Raji (cell line): ENCODE results near the gene STK32B.

ENCODE experiments used
- POLR2A ChIP-seq: IDR thresholded peaks from 2 replicates; pipeline ENCODE4 v1.6.1; 2011; ENCODE audit warnings: low read depth, low read length, control low read depth; ENCODE audit not compliant: insufficient read depth

Gene STK32B

DNA sequence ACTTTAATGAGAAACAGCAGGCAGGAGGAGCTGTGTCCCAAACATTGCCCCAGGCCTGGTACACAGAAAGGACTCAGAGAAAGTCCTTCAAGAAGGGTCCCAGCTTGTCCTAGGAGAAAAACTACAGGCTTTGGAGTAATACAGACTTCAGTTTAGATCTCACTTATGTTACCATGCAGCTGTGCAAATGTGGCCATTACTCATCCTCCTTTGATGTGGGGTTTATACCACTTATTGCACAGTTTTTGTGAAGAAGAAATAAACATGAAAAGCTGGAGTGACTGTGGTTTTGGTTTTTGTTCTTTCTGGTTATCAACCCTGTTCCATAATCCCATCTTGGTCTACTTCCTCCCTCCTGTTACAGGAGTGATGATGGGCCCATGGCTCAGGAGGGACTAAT lies 23.9 kb upstream of the STK32B start:
- TF ChIP-seq POLR2A, result no peak

DNA sequence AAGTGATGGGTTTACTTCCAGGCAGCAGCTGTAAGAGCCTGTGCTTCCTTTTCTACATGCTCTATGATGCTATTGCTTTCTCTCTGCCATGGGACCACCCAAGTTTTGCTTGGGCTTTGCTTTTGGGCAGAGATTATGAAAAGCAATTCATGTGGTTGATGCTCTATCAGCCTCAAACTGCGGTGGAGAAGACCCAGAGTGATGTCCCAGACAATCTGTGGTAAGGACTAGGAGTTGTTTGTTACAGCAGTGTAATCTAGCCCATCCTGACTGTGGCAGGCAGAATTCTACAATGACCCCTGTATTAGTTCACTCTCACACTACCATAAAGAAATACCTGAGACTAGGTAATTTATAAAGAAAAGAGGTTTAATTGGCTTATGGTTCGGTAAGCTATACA lies 22.8 kb upstream of the STK32B start:
- TF ChIP-seq POLR2A, result no peak

DNA sequence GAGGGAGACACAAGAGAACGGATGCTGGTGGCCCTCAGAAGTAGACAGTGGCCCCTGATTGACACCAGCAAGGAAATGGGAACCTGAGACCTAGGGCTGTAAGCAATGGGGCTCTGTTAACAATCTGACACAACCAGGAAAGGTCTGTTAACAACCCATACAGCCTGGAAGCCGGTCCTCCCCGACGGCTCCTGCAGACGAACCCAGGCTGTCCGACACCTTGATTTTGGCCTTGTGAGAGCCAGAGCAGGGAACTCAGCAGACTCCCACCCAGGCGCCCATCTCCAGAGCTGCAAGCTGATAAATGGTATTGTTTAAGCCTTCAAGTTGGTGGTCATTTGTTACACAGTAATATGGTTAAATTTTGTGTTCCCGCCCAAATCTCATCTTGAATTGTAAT lies 21.8 kb upstream of the STK32B start:
- no peak for TF ChIP-seq POLR2A

GRCh38 chr4:5030221-5030620 lies 21.1 kb upstream of the STK32B start:
- no peak for TF ChIP-seq POLR2A

- no peak for TF ChIP-seq POLR2A
Measured at GRCh38 chr4:5030927-5031326, 20.4 kb upstream of the STK32B start.

DNA sequence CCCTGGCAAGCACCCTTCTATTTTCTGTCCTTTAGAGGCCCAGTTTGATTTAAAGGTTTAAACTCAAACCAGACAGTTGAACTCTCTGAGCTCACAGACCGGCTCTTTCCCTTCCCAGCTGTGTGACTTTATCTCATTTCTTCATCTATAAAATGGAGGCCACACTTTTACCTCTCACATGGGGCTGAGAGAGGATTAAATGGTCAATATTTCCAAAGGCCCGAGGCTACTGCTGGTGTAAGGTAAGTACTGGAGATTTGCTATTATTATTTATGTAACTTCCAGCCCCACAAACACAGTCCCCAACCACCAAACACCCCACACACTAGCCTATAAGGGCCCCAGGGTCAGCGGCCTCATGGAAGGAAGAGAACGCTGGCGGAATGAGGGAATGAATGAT lies 18.5 kb upstream of the STK32B start:
- no peak for TF ChIP-seq POLR2A

GRCh38 chr4:5033281-5033841 lies 17.9 kb upstream of the STK32B start:
- no peak for TF ChIP-seq POLR2A

DNA sequence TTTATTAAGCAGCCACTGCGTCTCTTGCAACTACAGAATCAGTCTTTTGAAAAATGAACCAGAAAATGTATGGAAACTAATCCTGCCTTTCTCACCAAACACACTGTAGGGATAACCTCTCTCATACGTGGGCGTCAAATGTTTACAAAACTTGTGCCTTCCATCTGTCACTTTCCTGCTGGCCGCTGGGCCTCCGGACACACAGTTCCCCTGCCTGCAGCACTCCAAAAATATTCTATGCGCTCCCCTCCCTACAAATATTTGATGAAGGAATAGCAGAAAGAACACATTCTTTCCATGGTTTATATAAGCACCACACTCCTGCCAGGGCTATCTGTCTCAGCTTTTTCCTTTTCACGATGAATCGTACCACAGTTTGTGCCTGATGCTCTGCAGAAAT lies 17.1 kb upstream of the STK32B start:
- no peak for TF ChIP-seq POLR2A

GRCh38 chr4:5036239-5036638 lies 15.0 kb upstream of the STK32B start:
- 0 out of 2 replicates have a peak, but pooled peaks have one; percentile 15 for TF ChIP-seq POLR2A

DNA sequence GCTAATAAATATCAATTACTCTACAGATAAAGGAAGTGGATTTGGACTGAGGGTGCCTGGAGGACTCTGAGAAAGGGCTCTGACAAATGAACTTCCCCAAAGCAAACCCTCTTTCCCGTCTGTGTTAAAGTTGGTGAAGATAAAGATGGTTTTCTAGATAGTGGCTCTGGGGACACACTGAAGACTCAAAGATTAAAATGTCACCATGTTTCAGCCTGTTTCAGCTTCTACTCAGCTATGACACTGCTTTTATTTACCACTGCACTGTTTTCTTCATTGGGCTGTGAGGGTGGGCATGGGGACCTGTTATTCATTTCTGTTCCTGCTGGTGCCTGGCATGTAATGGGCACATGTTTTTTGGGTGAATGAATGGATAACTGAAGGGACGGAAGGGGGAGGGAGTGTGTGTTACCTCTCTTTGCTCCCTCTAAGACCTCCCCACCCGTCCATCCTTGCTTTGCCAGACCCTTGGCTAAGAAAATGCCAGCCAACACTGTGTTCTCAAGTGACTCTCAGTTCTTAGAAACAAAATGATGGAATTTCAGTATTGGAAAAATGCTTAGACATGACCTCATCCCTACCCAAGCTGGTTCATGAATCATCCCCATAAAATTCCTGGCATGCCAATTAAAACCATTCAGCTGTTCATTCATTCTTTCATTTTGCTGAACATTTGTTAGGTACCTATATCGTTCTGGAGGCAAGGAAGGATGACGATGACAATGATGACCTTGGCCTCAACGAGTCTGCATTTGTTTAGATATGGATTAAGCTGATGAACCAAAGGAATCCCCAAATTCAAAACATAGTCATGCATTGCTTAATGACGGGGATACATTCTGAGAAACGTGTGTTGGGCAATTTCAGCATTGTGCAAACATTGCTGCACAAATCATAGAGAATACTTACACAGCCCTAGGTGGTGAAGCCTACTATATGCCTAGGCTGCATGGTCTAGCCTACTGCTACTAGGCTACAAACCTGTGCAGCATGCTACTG lies 13.4 kb upstream of the STK32B start:
- TF ChIP-seq POLR2A, result no peak

DNA sequence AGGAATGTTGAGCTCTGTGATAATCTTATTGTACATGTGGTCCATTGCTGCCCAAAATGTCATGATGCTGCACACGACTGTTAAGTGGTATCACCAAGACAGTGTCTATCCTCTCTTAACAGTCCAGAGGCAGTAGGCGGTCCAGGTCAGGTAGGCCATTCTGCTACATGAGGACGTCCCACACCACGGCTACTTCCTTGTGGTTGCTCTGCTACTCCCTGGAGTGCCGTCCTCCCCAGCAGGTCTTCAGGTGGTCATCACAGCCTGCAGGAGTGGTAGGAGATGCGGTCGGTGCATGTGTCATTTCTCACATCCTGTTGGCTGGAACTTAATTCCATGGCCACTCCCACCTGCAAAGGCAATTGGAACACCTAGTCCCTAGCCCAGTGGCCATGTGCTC lies 11.5 kb upstream of the STK32B start:
- TF ChIP-seq POLR2A, result no peak

- TF ChIP-seq POLR2A, result no peak
Measured at GRCh38 chr4:5040856-5041620, 10.2 kb upstream of the STK32B start.

- no peak for TF ChIP-seq POLR2A
Measured at GRCh38 chr4:5041699-5042098, 9.6 kb upstream of the STK32B start.

- no peak for TF ChIP-seq POLR2A
Measured at GRCh38 chr4:5043579-5043978, 7.7 kb upstream of the STK32B start.

- no peak for TF ChIP-seq POLR2A
Measured at GRCh38 chr4:5044341-5044740, 6.9 kb upstream of the STK32B start.

GRCh38 chr4:5045097-5045496 lies 6.2 kb upstream of the STK32B start:
- TF ChIP-seq POLR2A, result no peak
